Heart right ventricle (tissue), 16 donors: ENCODE results near the gene C19orf47. TPM values are rescaled to one million over a fixed set of nuclear protein-coding genes. Genes with fewer than 3 reads are reported as not detected.

ENCODE experiments used
- ATAC-seq, 8 donors: fragments of 200-7000 bp; cut with Tn5 transposase; one replicate each; pipeline ENCODE4 v1.9.1; 2020; ENCODE audit warnings: mild to moderate bottlenecking in 8 of 8, moderate library complexity in 8 of 8, moderate number of reproducible peaks in 1 of 8
- DNase-seq, 2 donors: peaks; one replicate each; pipeline ENCODE4 v3.0.0-alpha.2; 2020
- H3K27ac ChIP-seq, 10 donors: fragments of 200-600 bp; sonication (generic) in 2 of 10; one replicate each; pipeline versions ENCODE4 v1.5.0 to v1.8.0; 2020 to 2022; ENCODE audit warnings: mild to moderate bottlenecking in 3 of 10
- H3K27me3 ChIP-seq, 7 donors: fragments of 200-600 bp; one replicate each; pipeline ENCODE4 v1.8.0; 2021 to 2022; ENCODE audit warnings: mild to moderate bottlenecking in 2 of 7
- H3K36me3 ChIP-seq, 9 donors: fragments of 200-600 bp; sonication (generic) in 1 of 9; one replicate each; pipeline versions ENCODE4 v1.5.0 to v1.8.0; 2020 to 2022; ENCODE audit warnings: mild to moderate bottlenecking in 2 of 9
- H3K4me1 ChIP-seq, 9 donors: fragments of 200-600 bp; sonication (generic) in 1 of 9; one replicate each; pipeline versions ENCODE4 v1.5.0 to v1.8.0; 2020 to 2022; ENCODE audit warnings: mild to moderate bottlenecking in 4 of 9
- H3K4me3 ChIP-seq, 10 donors: fragments of 200-600 bp; sonication (generic) in 2 of 10; one replicate each; pipeline versions ENCODE4 v1.5.0 to v1.8.0; 2020 to 2022; ENCODE audit warnings: mild to moderate bottlenecking in 7 of 10, moderate library complexity in 2 of 10
- H3K9me3 ChIP-seq, 11 donors: fragments of 200-600 bp in 10 of 11; sonication (generic) in 2 of 11; one replicate each; pipeline versions ENCODE4 v1.5.0 to v1.8.0; 2013 to 2022; ENCODE audit warnings: mild to moderate bottlenecking in 2 of 11, control low read depth in 1 of 11, moderate library complexity in 1 of 11
- WGBS, 2 donors: extraction: QIAGEN DNeasy Blood & Tissue Kit; methylation state at CpG; one replicate each; pipeline ENCODE4 v1.1.7; 2013; ENCODE audit warnings: inconsistent platforms in 1 of 2; 5-methylcytosine and 5-hydroxymethylcytosine counted together
- intact Hi-C, 10 donors: fragments of 100-400 bp; cut with DNase I; formaldehyde crosslinking; loops; one replicate each; pipeline versions ENCODE4 v1.11.1 to v1.14.2; 2022
- polyA plus RNA-seq, 2 donors: library from polyadenylated mRNA; stranded (reverse); fragments of 200-250 nt; gene quantifications; one replicate each; pipeline ENCODE4 v1.2.3, GENCODE V29; 2013
- total RNA-seq, 10 donors: library from RNA; stranded (reverse); fragmentation: NEBNext Ultra II Directional in 3 of 10; extraction: Animal tissue kit (Norgen Biotek cat#: 25700) in 3 of 10; gene quantifications; one replicate each; pipeline versions ENCODE4 v1.2.1 to v1.2.4, GENCODE V29; 2021 to 2023
- TF ChIP-seq, protein P1 (sequence below), 9 donors: fragments of 200-600 bp; sonication (generic) in 2 of 9; IDR thresholded peaks; one replicate each; pipeline versions ENCODE4 v1.5.0 to v1.8.0; 2021 to 2022; ENCODE audit warnings: antibody characterized with exemption in 9 of 9, mild to moderate bottlenecking in 5 of 9, moderate library complexity in 1 of 9
- donor health status: Arrhythmogenic right ventricular cardiomyopathy.
- donor health status: ischemic (EF 13 %, LVEDD 7.1; RV severe dilation, severe dysfunction).
- donor health status: healthy with polysubstance abuse.
- donor health status: DM: no; HTN: yes; CAD: no.
- donor health status: DM: no; HTN: no; CAD: no.
- donor health status: ischemic (EF 25% LVEDD 6.9; RV normal size, moderate dysfunction).
- donor health status: ischemic (EF 25% LVEDD 5.7; RV mildly dilated, moderate dysfunction).
- donor health status: healthy.
- donor health status: DM: yes; HTN: yes; CAD: no.
- donor health status: Ischemic cardiomyopathy.
- donor health status: ischemic (EF 35%, LVEDD 5.7; RV mildly dilated, moderate dysfunction).
- donor health status: nonischemic (EF 11% LVEDD 7.7; RV severe dilation, severe dysfunction).
- donor health status: DM: yes; HTN: yes; CAD: no.
- donor health status: PGD.
- donor health status: ischemic (EF 29% LVEDD 5.4; RV normal size, mild dysfunction).
- donor health status: nonischemic (EF 23%, LVEDD 6.1; RV moderate dilation, normal function).

Gene C19orf47
- total and polyA plus RNA-seq, 12 donors = 138 to 347 (median 150) TPM

DNA sequence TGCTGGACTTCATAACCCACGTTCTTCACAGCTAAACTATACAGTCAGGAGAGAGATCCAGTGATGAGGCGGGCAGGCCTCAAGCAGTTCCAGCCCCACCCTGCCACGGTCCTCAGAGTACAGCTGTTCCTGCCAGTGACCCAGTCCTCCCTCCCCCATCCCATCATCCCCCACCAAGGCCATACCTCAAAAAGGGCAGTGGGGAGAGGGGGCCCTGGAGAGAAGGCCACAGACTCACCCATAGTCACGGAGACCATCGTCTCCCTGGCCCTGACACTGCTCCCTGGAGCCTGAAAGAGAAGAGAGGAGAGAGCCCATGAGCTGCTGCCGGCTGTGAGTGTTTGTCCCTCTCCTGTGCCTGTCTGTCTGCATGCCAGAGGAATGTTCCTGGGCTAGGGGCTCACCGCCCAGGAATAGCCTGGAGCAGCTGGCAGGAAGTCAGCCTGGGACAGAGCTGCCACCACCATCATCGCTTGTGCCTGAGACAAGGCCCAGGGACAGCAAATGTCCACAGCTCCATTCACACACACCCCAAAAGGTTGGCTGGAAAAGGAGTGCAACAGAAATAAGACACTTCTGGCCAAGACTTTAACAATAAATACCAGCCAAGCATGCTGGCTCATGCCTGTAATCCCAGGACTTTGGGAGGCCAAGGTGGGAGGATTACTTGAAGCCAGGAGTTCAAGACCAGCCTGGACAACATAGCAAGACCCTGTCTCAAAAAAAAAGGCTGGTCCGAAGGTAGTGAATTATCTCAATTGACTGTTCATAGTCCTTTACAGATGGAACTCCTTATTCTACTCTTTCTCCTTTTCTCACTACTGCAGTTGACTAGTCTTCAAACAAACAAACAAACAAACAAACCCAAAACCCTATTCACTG lies 6.4 kb downstream of the C19orf47 start:
- Histone ChIP-seq H3K9me3 (no peaks in the 10 kb centered on the region), H3K36me3 (peaks cover 0 to 43% (median 0%) of the 10 kb centered on the region in 9 donors), H3K4me1 (peaks cover 0 to 46% (median 20%) of the 10 kb centered on the region in 9 donors), H3K27ac (peak overlapping the region; percentile 63 to 90 (median 84)), H3K27me3 (no peaks in the 10 kb centered on the region), H3K4me3 (peak overlapping the region in 6 of 10 donors; percentile 1 to 33 (median 22))
- peak; percentile 75 to 80 for DNase-seq
- intact Hi-C loops = loop anchor here in 3 of 10 donors (10.0 kb wide), 2 partner anchors 83 to 103 kb away; partner anchors contain the start of genes SERTAD3 (in 2 of the 3) and SERTAD1 (in 1 of the 3)
- ATAC-seq = peak; percentile 86 to 99 (median 96)
- 41 to 47% methylated on average over 9 of the region's 9 CpGs for WGBS, 2 donors
- TF ChIP-seq, protein P1, sequence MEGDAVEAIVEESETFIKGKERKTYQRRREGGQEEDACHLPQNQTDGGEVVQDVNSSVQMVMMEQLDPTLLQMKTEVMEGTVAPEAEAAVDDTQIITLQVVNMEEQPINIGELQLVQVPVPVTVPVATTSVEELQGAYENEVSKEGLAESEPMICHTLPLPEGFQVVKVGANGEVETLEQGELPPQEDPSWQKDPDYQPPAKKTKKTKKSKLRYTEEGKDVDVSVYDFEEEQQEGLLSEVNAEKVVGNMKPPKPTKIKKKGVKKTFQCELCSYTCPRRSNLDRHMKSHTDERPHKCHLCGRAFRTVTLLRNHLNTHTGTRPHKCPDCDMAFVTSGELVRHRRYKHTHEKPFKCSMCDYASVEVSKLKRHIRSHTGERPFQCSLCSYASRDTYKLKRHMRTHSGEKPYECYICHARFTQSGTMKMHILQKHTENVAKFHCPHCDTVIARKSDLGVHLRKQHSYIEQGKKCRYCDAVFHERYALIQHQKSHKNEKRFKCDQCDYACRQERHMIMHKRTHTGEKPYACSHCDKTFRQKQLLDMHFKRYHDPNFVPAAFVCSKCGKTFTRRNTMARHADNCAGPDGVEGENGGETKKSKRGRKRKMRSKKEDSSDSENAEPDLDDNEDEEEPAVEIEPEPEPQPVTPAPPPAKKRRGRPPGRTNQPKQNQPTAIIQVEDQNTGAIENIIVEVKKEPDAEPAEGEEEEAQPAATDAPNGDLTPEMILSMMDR (IDR thresholded peaks at IDR 0.05) = no peak

DNA sequence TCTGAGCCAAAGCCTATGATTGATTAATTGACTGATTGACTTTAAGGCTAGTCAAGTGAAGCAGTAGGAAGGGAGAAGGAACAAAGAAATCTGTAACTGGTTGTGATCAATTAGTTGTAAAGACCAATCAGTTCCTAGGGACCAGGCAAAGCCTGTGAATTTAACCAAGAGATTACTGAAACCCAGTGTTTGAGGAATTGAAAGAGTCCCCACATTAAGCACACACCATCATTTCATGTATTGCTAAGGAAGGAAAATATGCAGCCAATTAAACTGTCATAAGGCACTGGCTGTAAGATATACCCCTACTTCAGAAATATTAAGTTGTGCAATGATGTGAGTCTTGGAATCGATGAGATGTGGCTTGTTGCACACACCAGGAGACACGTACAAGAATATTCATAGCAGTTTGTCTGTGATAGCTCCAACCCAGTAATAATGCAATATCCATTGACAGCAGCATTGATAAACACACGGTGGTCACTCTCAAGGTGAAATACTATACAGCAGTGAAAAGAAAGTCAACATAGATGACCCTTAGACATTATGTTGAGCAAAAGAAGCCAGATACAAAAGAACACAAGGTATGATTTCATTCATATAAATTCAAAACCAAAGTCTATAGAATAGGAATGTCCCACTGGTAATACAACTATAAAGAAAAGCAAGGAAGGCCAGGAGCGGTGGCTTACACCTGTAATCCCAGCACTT lies 9.0 kb downstream of the C19orf47 start:
- WGBS, 2 donors = 89 to 92% methylated on average over 4 of the region's 4 CpGs
- intact Hi-C loops = no loop called here
- Histone ChIP-seq H3K27me3 (no peaks in the 10 kb centered on the region), H3K36me3 (peaks cover 0 to 65% (median 4%) of the 10 kb centered on the region in 9 donors), H3K4me3 (no peak overlapping the region), H3K9me3 (no peaks in the 10 kb centered on the region), H3K4me1 (peaks cover 0 to 35% (median 15%) of the 10 kb centered on the region in 9 donors), H3K27ac (peak overlapping the region in 2 of 10 donors; percentile 81 to 85)
- ATAC-seq (no peak), DNase-seq (no peak)
- TF ChIP-seq, protein P1 (IDR thresholded peaks at IDR 0.05) = no peak

DNA sequence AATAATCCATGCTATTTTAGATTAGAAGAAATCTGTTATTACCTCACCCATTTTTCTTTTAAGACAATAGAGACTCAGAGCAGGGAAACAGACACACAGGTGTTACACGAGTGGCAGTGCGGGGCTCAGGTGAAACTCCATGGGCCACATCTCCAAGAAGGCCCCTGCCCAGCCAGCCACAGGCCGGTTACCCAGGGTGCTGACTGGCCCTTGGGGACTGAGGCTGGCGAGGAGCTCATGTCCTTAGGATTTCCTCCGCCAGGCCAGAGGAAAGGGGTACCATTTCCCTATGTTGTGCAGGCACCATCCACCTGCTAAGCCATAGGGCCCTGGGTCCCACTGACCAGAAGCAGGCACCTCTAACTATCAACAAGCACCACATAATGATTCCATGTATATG lies 10.6 kb downstream of the C19orf47 start:
- intact Hi-C loops = no loop called here
- WGBS, 2 donors = 89% methylated on average over 5 of the region's 5 CpGs

DNA sequence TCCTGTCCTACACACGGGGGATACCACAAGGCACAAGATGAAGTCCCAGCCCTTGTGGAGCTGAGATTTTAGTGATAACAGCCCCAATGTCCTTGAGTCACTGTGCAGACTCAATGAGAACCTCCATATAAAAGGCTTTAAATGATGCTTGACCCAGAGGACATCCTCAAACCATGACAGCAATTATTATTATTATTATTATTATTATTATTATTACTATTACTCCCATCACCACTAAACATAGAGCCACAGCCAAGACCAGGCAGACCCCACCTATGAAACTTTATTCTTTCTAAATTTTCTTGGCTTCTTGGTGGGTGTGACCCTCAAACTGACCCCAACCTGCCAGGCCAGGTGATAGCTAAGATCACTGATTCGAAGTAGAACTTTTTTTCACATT lies 11.1 kb downstream of the C19orf47 start:
- H3K9me3 ChIP-seq = no peaks in the 10 kb centered on the region
- no peaks in the 10 kb centered on the region for H3K27me3 ChIP-seq
- H3K4me1 ChIP-seq = peaks cover 0 to 21% (median 8%) of the 10 kb centered on the region in 9 donors
- intact Hi-C loops = no loop called here
- ATAC-seq (no peak), DNase-seq (no peak)
- TF ChIP-seq, protein P1 (IDR thresholded peaks at IDR 0.05) = no peak
- H3K4me3 ChIP-seq = no peak overlapping the region
- 69 to 91% methylated on average over 2 of the region's 2 CpGs for WGBS, 2 donors
- H3K27ac ChIP-seq = no peak overlapping the region
- peaks cover 0 to 81% (median 24%) of the 10 kb centered on the region in 9 donors for H3K36me3 ChIP-seq

More for the DNA sequence above, 10.6 kb downstream of the C19orf47 start:
- H3K27ac ChIP-seq = peak overlapping the region in 1 of 10 donors; percentile 10
- no peaks in the 10 kb centered on the region for H3K27me3 ChIP-seq
- peaks cover 0 to 76% (median 20%) of the 10 kb centered on the region in 9 donors for H3K36me3 ChIP-seq
- H3K9me3 ChIP-seq = no peaks in the 10 kb centered on the region
- no peak overlapping the region for H3K4me3 ChIP-seq
- DNase-seq (no peak), ATAC-seq (no peak)
- TF ChIP-seq, protein P1 (IDR thresholded peaks at IDR 0.05) = no peak
- H3K4me1 ChIP-seq = peaks cover 0 to 26% (median 8%) of the 10 kb centered on the region in 9 donors
